Kidney (tissue), 14 donors: ENCODE data around the gene USH2A. TPM values are rescaled to one million over a fixed set of nuclear protein-coding genes. Genes with fewer than 3 reads are reported as not detected.

Source experiments
- DNase-seq, 5 donors: peaks; one replicate each; pipeline ENCODE4 v3.0.0-alpha.2; 2013 to 2020
- FAIRE-seq: peaks from 2 replicates; lab custom pipeline; 2012; peaks lifted over from hg19 to GRCh38; lab: Jason Lieb, UNC
- H3K27ac ChIP-seq, 2 donors: one replicate each; pipeline ENCODE4 v1.7.0; 2013; ENCODE audit warnings: low read depth in 2 of 2, low read length in 2 of 2, inconsistent platforms in 1 of 2
- H3K27me3 ChIP-seq: one replicate; pipeline ENCODE4 v1.7.1; 2013; ENCODE audit warnings: low read length, inconsistent platforms; ENCODE audit not compliant: control insufficient read depth, insufficient read depth
- H3K36me3 ChIP-seq, 3 donors: one replicate each; pipeline versions ENCODE4 v1.7.0 to v1.7.1; 2013; ENCODE audit warnings: low read length in 3 of 3, control low read depth in 1 of 3, inconsistent platforms in 1 of 3; ENCODE audit not compliant: insufficient read depth in 3 of 3, control insufficient read depth in 2 of 3
- H3K4me1 ChIP-seq, 3 donors: one replicate each; pipeline versions ENCODE4 v1.7.0 to v1.7.1; 2013; ENCODE audit warnings: low read length in 3 of 3, inconsistent platforms in 1 of 3, low read depth in 1 of 3; ENCODE audit not compliant: control insufficient read depth in 2 of 3, insufficient read depth in 2 of 3
- H3K4me3 ChIP-seq, 3 donors: one replicate each; pipeline versions ENCODE4 v1.7.0 to v1.8.1; 2013; ENCODE audit warnings: low read length in 3 of 3, control low read depth in 1 of 3, inconsistent platforms in 1 of 3
- H3K9ac ChIP-seq, 3 donors: one replicate each; pipeline versions ENCODE4 v1.7.0 to v1.7.1; 2013; ENCODE audit warnings: low read length in 3 of 3, control low read depth in 1 of 3, inconsistent platforms in 1 of 3
- H3K9me3 ChIP-seq, 3 donors: one replicate each; pipeline versions ENCODE4 v1.7.0 to v1.7.1; 2013; ENCODE audit warnings: low read length in 3 of 3, control low read depth in 1 of 3, inconsistent platforms in 1 of 3; ENCODE audit not compliant: control insufficient read depth in 2 of 3, insufficient read depth in 1 of 3
- intact Hi-C: fragments of 100-400 bp; cut with DNase I; formaldehyde crosslinking; loops from one replicate; pipeline ENCODE4 v1.11.1; 2022
- polyA plus RNA-seq: library from polyadenylated mRNA; stranded (reverse); fragments of 350-450 nt; fragmentation: Illumina TruSeq; extraction: RNeasy Lipid Tissue Mini Kit (QIAGEN cat#74804); gene quantifications from one replicate; pipeline ENCODE4 v1.2.3, GENCODE V29; 2014; ENCODE audit warnings: low read depth, low replicate concordance; ENCODE audit not compliant: insufficient read depth
- total RNA-seq: library from RNA; stranded (reverse); fragmentation: NEBNext Ultra II Directional; extraction: Animal tissue kit (Norgen Biotek cat#: 25700); gene quantifications from one replicate; pipeline ENCODE4 v1.2.1, GENCODE V29; 2021
- TF ChIP-seq, protein P1 (sequence below): IDR thresholded peaks from 3 replicates; pipeline ENCODE4 v1.5.1; 2012; ENCODE audit warnings: mild to moderate bottlenecking, moderate library complexity, borderline replicate concordance; ENCODE audit not compliant: insufficient read depth; ENCODE audit errors: extremely low read depth
- donor health status: control.
- donor health status: control.
- donor health status: control.
- donor health status: control.
- donor health status: control.
- donor health status: DM: yes; HTN: yes; CAD: no.
- donor health status: Normal renal cell carcinoma (clear cell type).

The USH2A gene
- total and polyA plus RNA-seq, 2 donors from 2014 or later: 0.06 TPM; not detected in 1

DNA sequence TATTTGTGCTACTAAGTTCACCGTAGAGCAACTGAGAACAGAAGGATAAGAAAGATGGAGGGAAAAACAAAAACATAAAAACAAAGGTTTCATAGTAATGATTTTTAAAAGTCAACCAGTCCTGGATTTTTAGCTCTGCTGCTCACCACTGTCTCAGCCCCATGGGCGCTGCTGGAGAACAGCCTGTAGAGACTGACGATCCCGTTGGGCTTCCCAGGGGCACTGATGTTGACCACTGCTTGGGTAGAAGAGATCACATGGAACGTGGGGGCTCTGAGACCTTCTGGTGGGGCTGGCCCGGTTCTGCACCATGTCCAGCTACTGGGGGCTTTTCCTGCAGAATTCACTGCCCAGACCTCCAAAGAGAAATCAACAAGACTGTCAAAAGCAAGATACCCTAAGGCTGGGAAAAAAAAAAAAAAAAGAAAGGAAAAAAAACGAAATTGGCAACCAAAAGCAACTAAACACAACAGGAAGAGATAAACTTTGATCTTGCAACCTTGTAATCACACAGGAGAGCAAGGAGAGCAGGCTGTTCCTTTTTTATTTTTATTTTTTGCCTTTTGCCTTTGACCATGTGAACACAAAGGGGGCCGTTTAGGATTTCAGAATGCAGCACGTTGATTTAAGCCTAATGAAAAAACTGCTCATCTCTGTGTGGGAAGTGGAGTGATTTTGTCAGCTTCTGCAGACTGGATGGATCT lies 772.6 kb downstream of the USH2A start:
- Histone ChIP-seq H3K9ac (no peak overlapping the region), H3K9me3 (no peaks in the 10 kb centered on the region), H3K27ac (no peak overlapping the region), H3K4me3 (no peak overlapping the region), H3K4me1 (no peaks in the 10 kb centered on the region), H3K27me3 (no peaks in the 10 kb centered on the region), H3K36me3 (no peaks in the 10 kb centered on the region)
- intact Hi-C loops: no loop called here
- DNase-seq (no peak), FAIRE-seq (no peak)
- TF ChIP-seq, protein P1, sequence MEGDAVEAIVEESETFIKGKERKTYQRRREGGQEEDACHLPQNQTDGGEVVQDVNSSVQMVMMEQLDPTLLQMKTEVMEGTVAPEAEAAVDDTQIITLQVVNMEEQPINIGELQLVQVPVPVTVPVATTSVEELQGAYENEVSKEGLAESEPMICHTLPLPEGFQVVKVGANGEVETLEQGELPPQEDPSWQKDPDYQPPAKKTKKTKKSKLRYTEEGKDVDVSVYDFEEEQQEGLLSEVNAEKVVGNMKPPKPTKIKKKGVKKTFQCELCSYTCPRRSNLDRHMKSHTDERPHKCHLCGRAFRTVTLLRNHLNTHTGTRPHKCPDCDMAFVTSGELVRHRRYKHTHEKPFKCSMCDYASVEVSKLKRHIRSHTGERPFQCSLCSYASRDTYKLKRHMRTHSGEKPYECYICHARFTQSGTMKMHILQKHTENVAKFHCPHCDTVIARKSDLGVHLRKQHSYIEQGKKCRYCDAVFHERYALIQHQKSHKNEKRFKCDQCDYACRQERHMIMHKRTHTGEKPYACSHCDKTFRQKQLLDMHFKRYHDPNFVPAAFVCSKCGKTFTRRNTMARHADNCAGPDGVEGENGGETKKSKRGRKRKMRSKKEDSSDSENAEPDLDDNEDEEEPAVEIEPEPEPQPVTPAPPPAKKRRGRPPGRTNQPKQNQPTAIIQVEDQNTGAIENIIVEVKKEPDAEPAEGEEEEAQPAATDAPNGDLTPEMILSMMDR: no peak

DNA sequence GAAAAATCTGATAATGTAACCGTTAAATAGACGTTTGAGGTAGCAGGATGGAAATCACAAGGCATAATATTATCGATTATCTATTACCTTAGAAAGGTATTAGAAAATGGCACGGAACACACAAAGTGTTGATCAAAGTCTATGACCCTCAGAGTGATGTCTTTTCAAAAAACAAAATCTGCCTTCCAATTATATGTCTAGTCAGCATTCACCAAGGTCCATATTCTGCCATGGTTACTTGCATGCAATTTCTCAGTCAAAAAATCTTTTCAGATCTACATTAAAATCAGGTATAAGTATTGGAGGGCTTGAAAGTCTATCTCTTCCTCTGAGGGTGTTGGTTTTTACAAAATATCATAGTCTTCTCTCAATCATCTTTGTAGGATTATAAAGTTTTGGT lies 774.3 kb downstream of the USH2A start:
- intact Hi-C loops: no loop called here

DNA sequence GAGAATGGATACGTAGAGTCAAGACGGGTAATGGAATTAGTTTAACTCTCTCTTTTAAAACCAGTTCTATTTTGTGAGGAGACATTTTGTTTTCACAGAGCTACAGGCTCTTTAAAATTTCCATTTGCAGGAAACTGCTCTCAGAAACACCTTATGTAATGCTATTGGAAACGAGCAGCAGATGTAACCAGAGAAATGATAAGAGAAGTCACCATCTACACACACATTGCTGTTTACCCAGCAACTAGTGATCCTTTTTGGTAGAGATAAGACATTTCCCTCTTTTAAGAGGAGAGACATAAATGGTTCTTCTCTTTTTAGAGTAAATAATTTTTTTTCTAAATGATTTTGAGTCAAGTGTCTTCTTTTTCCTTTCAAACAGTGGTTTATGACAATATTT lies 775.5 kb downstream of the USH2A start:
- Histone ChIP-seq H3K27ac (no peak overlapping the region), H3K4me1 (no peaks in the 10 kb centered on the region), H3K4me3 (no peak overlapping the region), H3K36me3 (no peaks in the 10 kb centered on the region), H3K27me3 (no peaks in the 10 kb centered on the region), H3K9ac (no peak overlapping the region), H3K9me3 (no peaks in the 10 kb centered on the region)
- TF ChIP-seq, protein P1: no peak
- no peak for DNase-seq
- FAIRE-seq: no peak
- intact Hi-C loops: no loop called here

More for the DNA sequence above, 774.3 kb downstream of the USH2A start:
- FAIRE-seq: no peak
- Histone ChIP-seq H3K4me3 (no peak overlapping the region), H3K9me3 (no peaks in the 10 kb centered on the region), H3K27ac (no peak overlapping the region), H3K27me3 (no peaks in the 10 kb centered on the region), H3K36me3 (no peaks in the 10 kb centered on the region), H3K4me1 (no peaks in the 10 kb centered on the region), H3K9ac (no peak overlapping the region)
- no peak for DNase-seq
- TF ChIP-seq, protein P1: no peak
